ENCODE data around the gene ECD. TPM values are rescaled to one million over a fixed set of nuclear protein-coding genes. Genes with fewer than 3 reads are reported as not detected.

ECD gene
- polyA plus RNA-seq, 2 of the 4 experiments (the other 2 are of a cell fraction): 26.5 to 53.6 TPM

- POLR2A ChIA-PET: interaction anchor here (1.9 kb wide), 1 partner anchor 73 kb away, joined by 13 read pairs; the partner anchor contains the start of gene P4HA1
- Histone ChIP-seq H3K4me3 (peak overlapping the region; percentile 68; the same call in 2 of the 3 replicates), H3K27ac (no peak overlapping the region; a peak in 1 of 6 replicates), H3K4me1 (0 out of 3 replicates have a peak, but pooled peaks cover 6% of the 10 kb centered on the region), H3K9me3 (no peaks in the 10 kb centered on the region), H3K4me2 (peak overlapping the region; percentile 94)
- CTCF ChIA-PET: interaction anchor here (0.7 to 4.0 kb wide), 5 partner anchors 11 to 238 kb away, joined by 3 to 19 read pairs (median 9); partner anchors contain the start of gene P4HA1
- 82% methylated on average over 3 of the region's 3 CpGs for WGBS (ENCODE audit: missing lambda C conversion rate)
- DNase-seq (ENCODE audit: low read depth in 1 of 2, low spot score in 1 of 2) (no peak), FAIRE-seq (no peak), ATAC-seq (no peak)
- no peak for TF ChIP-seq ESRRA (IDR thresholded peaks at IDR 0.05; ENCODE audit: borderline replicate concordance, low read length)
- TF ChIP-seq HDAC2 (IDR thresholded peaks at IDR 0.05): no peak
- TF ChIP-seq JUN (IDR thresholded peaks at IDR 0.05): no peak
- TF ChIP-seq KDM5A (IDR thresholded peaks at IDR 0.05): no peak
- no peak for TF ChIP-seq POLR2A (IDR thresholded peaks at IDR 0.05; ENCODE audit: low read length)
- no peak for TF ChIP-seq HES2 (IDR thresholded peaks at IDR 0.05)
- no peak for TF ChIP-seq EP300 (IDR thresholded peaks at IDR 0.05)
- no peak for TF ChIP-seq BCL3 (IDR thresholded peaks at IDR 0.05)
- TF ChIP-seq ELK1 (IDR thresholded peaks at IDR 0.05; ENCODE audit: low read depth, low read length): no peak
- TF ChIP-seq ZNF302 (CRISPR knock-in tag; IDR thresholded peaks at IDR 0.05): no peak
- no peak for TF ChIP-seq NR3C1 (IDR thresholded peaks at IDR 0.05)
- no peak for TF ChIP-seq HMGXB4 (CRISPR knock-in tag; IDR thresholded peaks at IDR 0.05; ENCODE audit: borderline replicate concordance)
- TF ChIP-seq CHD4 (IDR thresholded peaks at IDR 0.05; ENCODE audit: borderline replicate concordance): no peak
- no peak for TF ChIP-seq CTCF (IDR thresholded peaks at IDR 0.05)
These were observed 1.5 kb upstream of the ECD start for GRCh38 chr10:73169320-73169719.

GRCh38 chr10:73168465-73168803 lies 626 bp upstream of the ECD start:
- ATAC-seq: peak; percentile 77; a peak in 5 of 6 replicates
- ChIA-PET CTCF (interaction anchor here (0.9 to 2.0 kb wide), 4 partner anchors 10 to 78 kb away, joined by 5 to 14 read pairs (median 8); partner anchors contain the start of gene DNAJC9), POLR2A (interaction anchor here (0.5 to 1.9 kb wide), 6 partner anchors 13 to 342 kb away, joined by 3 to 13 read pairs (median 7); partner anchors contain the start of genes DNAJC9 and P4HA1)
- peak overlapping the region; percentile 77 to 95 for H3K27ac ChIP-seq
- H3K4me2 ChIP-seq: peak overlapping the region; percentile 94
- peak overlapping the region; percentile 68 for H3K4me3 ChIP-seq
- H3K9me3 ChIP-seq: no peaks in the 10 kb centered on the region
- WGBS (ENCODE audit: missing lambda C conversion rate): 0% methylated on average over 6 of the region's 6 CpGs
- FAIRE-seq: no peak
- 0 out of 3 replicates have a peak, but pooled peaks cover 6% of the 10 kb centered on the region for H3K4me1 ChIP-seq
- peak; percentile 62 to 68 for DNase-seq (ENCODE audit: low read depth in 1 of 2, low spot score in 1 of 2)
- TF ChIP-seq JUNB (IDR thresholded peaks at IDR 0.05): no peak
- no peak for TF ChIP-seq SREBF2 (IDR thresholded peaks at IDR 0.05)
- no peak for TF ChIP-seq RARB (CRISPR knock-in tag; IDR thresholded peaks at IDR 0.05)
- TF ChIP-seq RAD21 (conservative IDR thresholded peaks at IDR 0.05 in 1 of 2, IDR thresholded peaks at IDR 0.05 in 1 of 2): no peak
- TF ChIP-seq FOXS1 (CRISPR knock-in tag; IDR thresholded peaks at IDR 0.05): no peak
- no peak for TF ChIP-seq FOSL2 (IDR thresholded peaks at IDR 0.05)
- no peak for TF ChIP-seq FOSL2 (CRISPR knock-in tag; IDR thresholded peaks at IDR 0.05)
- TF ChIP-seq ZSCAN20 (CRISPR knock-in tag; IDR thresholded peaks at IDR 0.05): no peak
- TF ChIP-seq BCL3 (IDR thresholded peaks at IDR 0.05): no peak
- TF ChIP-seq CEBPB (IDR thresholded peaks at IDR 0.05): no peak
- TF ChIP-seq RFX5 (IDR thresholded peaks at IDR 0.05): no peak
- TF ChIP-seq USF2 (IDR thresholded peaks at IDR 0.05): no peak
- no peak for TF ChIP-seq HOXB13 (CRISPR knock-in tag; IDR thresholded peaks at IDR 0.05; ENCODE audit: low read depth)
- no peak for TF ChIP-seq CHD4 (IDR thresholded peaks at IDR 0.05; ENCODE audit: borderline replicate concordance)
- no peak for TF ChIP-seq HMGXB4 (CRISPR knock-in tag; IDR thresholded peaks at IDR 0.05; ENCODE audit: borderline replicate concordance)
- TF ChIP-seq FOSB (CRISPR knock-in tag; IDR thresholded peaks at IDR 0.05): no peak
- no peak for TF ChIP-seq PHF8 (IDR thresholded peaks at IDR 0.05; ENCODE audit: borderline replicate concordance, low read depth)
